Gastrocnemius medialis (tissue), 4 donors: ENCODE data around the gene TMCC3.

ENCODE experiments used
- CTCF ChIP-seq, 5 experiments: fragments of 450-650 bp in 3 of 5; fragments of 200-600 bp in 2 of 5; sonication (generic) in 2 of 5; IDR thresholded peaks in 4 of 5; conservative IDR thresholded peaks in 1 of 5; 1 replicate in 4 of 5; 2 replicates in 1 of 5; pipeline ENCODE4 v1.5.1; 2016 to 2019; ENCODE audit warnings: antibody characterized with exemption in 5 of 5, mild to moderate bottlenecking in 3 of 5, moderate library complexity in 3 of 5
- POLR2A ChIP-seq, 2 donors: fragments of 450-650 bp; IDR thresholded peaks; one replicate each; pipeline ENCODE4 v1.6.1; 2017; ENCODE audit warnings: antibody characterized with exemption in 2 of 2, mild to moderate bottlenecking in 2 of 2, moderate library complexity in 2 of 2

DNA sequence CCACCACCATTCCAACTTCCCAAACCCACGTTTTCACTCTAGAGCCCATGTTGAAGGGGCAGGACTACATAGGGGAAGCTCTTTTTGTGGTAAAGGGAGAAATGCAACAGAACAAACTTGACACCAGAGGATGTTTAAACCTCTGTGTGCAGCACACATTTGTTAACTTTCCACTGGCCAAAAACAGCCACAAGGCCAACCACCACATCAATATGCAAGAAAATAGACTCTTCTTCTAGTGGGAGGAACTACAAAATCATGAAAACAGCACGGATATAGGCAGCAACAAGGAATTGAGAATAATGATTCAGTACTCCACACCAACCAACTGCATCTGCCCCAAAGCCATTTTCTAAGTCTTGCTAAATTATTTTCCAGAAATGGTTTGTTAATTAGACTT lies 124.4 kb downstream of the TMCC3 start:
- TF ChIP-seq CTCF (IDR thresholded peaks at IDR 0.05 in 4 of 5, conservative IDR thresholded peaks at IDR 0.05 in 1 of 5) (no peak), POLR2A (IDR thresholded peaks at IDR 0.05) (no peak)
